Measurements from ENCODE around the gene CHMP6. TPM values are rescaled to one million over a fixed set of nuclear protein-coding genes. Genes with fewer than 3 reads are reported as not detected.

CHMP6 gene
- total and polyA plus RNA-seq, 12 donors: 17.5 to 30.6 (median 22.8) TPM

DNA sequence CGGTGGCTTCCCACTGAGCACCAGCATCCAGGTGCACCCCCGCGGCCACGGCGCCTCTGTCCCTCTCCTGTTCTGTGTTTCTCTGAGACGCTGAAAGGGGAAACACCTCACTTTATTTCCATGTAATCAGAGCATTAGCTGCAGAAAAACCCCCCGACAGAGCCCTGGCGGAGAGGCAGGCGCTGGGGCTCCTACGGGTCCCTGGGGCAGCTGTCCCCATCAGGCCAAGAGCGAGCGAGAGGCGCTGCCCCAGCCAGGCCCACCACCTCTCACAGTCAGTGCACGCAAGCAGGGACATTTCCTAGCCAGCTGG lies 27.1 kb upstream of the CHMP6 start:
- H3K27ac ChIP-seq: no peak overlapping the region

GRCh38 chr17:80964859-80965580 lies 26.6 kb upstream of the CHMP6 start:
- H3K27me3 ChIP-seq: peaks cover 0 to 4% (median 0%) of the 10 kb centered on the region in 7 donors
- 91 to 94% methylated on average over 36 of the region's 36 CpGs for WGBS, 2 donors
- intact Hi-C loops (cut with DNase I): loop anchor here in 2 of 10 donors (5.0 kb wide), 2 partner anchors 103 to 528 kb away; no protein-coding TSS in a partner anchor
- no peak for TF ChIP-seq CTCF (IDR thresholded peaks at IDR 0.05)
- H3K27ac ChIP-seq: no peak overlapping the region
- ATAC-seq (no peak), DNase-seq (no peak)
- peaks cover 0 to 30% (median 6%) of the 10 kb centered on the region in 9 donors for H3K36me3 ChIP-seq
- H3K4me3 ChIP-seq: no peak overlapping the region
- H3K9me3 ChIP-seq: no peaks in the 10 kb centered on the region
- peaks cover 8 to 29% (median 24%) of the 10 kb centered on the region in 9 donors for H3K4me1 ChIP-seq

More for the DNA sequence above, 27.1 kb upstream of the CHMP6 start:
- ATAC-seq (no peak), DNase-seq (no peak)
- Histone ChIP-seq H3K4me3 (no peak overlapping the region), H3K36me3 (peaks cover 0 to 30% (median 6%) of the 10 kb centered on the region in 9 donors), H3K27me3 (no peaks in the 10 kb centered on the region), H3K4me1 (peaks cover 7 to 29% (median 24%) of the 10 kb centered on the region in 9 donors), H3K9me3 (no peaks in the 10 kb centered on the region)
- no peak for TF ChIP-seq CTCF (IDR thresholded peaks at IDR 0.05)
- WGBS, 2 donors: 91 to 94% methylated on average over 14 of the region's 14 CpGs
- intact Hi-C loops (cut with DNase I): loop anchor here in 1 of 10 donors (5.0 kb wide), 1 partner anchor 527 kb away; no protein-coding TSS in a partner anchor

DNA sequence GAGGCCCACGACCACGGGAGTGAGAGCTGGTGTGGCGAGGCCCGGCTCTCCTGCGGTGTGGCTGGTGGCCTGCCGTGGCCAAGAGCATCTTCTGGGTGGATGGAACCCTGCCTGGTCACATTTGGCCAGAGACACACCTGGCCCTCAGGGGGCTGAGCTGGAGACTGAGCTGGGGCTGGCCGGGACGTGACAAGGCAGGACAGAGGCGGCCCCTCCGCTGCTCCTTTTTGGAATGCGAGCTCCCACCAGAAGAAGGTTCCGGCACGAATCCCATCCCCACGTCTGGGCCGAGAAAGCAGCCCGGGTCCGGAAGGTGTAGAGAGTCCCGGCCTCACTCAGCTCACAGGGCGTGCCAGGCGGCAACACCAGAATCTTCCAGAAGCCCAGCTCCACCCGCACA lies 26.0 kb upstream of the CHMP6 start:
- Histone ChIP-seq H3K27ac (no peak overlapping the region), H3K4me1 (peaks cover 4 to 29% (median 23%) of the 10 kb centered on the region in 9 donors), H3K27me3 (peaks cover 0 to 10% (median 0%) of the 10 kb centered on the region in 7 donors), H3K9me3 (no peaks in the 10 kb centered on the region), H3K4me3 (no peak overlapping the region), H3K36me3 (peaks cover 0 to 30% (median 6%) of the 10 kb centered on the region in 9 donors)
- no peak for DNase-seq
- WGBS, 2 donors: 92 to 97% methylated on average over 21 of the region's 21 CpGs
- no peak for ATAC-seq
- no peak for TF ChIP-seq CTCF (IDR thresholded peaks at IDR 0.05)
- intact Hi-C loops (cut with DNase I): loop anchor here in 1 of 10 donors (5.0 kb wide), 1 partner anchor 103 kb away; no protein-coding TSS in a partner anchor

DNA sequence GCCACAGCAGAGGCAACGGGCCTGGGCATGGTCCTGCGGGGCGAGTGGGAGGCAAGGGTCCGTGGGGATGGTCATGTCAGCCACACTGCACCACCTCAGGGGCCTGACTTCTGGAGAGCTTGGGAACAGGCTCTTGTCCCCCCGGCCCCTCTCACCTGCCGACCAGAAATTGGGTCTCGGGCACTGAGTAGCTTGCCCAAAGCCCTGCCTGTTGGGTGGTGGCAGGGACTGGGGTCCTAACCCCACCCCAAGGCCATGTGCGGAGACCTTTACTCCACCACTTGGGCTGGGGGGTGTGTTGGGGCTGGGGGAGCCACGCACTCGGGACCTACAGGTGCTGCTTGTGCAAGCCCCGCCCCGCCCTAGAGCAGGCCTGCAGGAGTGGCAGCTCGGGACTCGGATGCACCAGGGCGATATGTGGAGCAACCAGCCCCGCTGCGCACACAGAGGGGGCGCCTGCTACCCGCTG lies 24.2 kb upstream of the CHMP6 start:
- Histone ChIP-seq H3K36me3 (peaks cover 0 to 28% (median 6%) of the 10 kb centered on the region in 9 donors), H3K9me3 (no peaks in the 10 kb centered on the region), H3K27ac (no peak overlapping the region), H3K4me1 (peaks cover 4 to 27% (median 20%) of the 10 kb centered on the region in 9 donors), H3K4me3 (no peak overlapping the region), H3K27me3 (peaks cover 0 to 28% (median 13%) of the 10 kb centered on the region in 7 donors)
- no peak for DNase-seq
- no peak for TF ChIP-seq CTCF (IDR thresholded peaks at IDR 0.05)
- intact Hi-C loops (cut with DNase I): loop anchor here in 1 of 10 donors (5.0 kb wide), 1 partner anchor 105 kb away; no protein-coding TSS in a partner anchor
- ATAC-seq: no peak
- 92 to 93% methylated on average over 19 of the region's 19 CpGs for WGBS, 2 donors
